Neural cell (in vitro differentiated cells): ENCODE data around the gene SBSN.

Experiments
- CTCF ChIP-seq: fragments of 450-650 bp; IDR thresholded peaks from 2 replicates; pipeline ENCODE4 v1.5.1; 2014; ENCODE audit warnings: antibody characterized with exemption, mild to moderate bottlenecking, moderate library complexity; ENCODE audit not compliant: poor library complexity, severe bottlenecking
- POLR2AphosphoS5 ChIP-seq: IDR thresholded peaks from 2 replicates; pipeline ENCODE4 v1.6.1; 2012
- RAD21 ChIP-seq: fragments of 450-650 bp; conservative IDR thresholded peaks from 2 replicates; pipeline ENCODE4 v1.6.1; 2014; ENCODE audit warnings: antibody characterized with exemption, mild to moderate bottlenecking, moderate library complexity
- TAF1 ChIP-seq: IDR thresholded peaks from 2 replicates; pipeline ENCODE4 v1.6.1; 2012; ENCODE audit warnings: low read depth
- TF ChIP-seq, protein P1 (sequence below): IDR thresholded peaks from 2 replicates; pipeline ENCODE4 v1.6.1; 2012; ENCODE audit warnings: borderline replicate concordance

DNA sequence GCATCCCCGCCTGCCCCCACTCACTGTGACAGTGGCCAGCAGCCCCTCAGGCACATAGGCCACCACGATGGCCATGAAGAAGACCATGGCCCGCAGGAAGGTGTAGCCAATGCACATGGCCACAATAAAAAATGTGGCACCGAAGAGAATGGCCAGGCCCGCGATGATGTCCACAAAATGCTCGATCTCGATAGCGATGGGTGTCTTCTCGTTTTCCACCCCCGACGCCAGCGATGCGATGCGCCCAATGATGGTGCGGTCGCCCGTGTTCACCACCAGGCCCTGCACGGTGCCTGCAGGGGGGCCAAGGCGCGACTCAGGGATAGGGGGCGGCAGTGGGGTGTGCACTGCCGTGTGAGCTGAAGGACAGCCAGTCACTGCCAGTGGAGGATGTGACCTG is 31.7 kb upstream of the SBSN start:
- TF ChIP-seq, protein P1, sequence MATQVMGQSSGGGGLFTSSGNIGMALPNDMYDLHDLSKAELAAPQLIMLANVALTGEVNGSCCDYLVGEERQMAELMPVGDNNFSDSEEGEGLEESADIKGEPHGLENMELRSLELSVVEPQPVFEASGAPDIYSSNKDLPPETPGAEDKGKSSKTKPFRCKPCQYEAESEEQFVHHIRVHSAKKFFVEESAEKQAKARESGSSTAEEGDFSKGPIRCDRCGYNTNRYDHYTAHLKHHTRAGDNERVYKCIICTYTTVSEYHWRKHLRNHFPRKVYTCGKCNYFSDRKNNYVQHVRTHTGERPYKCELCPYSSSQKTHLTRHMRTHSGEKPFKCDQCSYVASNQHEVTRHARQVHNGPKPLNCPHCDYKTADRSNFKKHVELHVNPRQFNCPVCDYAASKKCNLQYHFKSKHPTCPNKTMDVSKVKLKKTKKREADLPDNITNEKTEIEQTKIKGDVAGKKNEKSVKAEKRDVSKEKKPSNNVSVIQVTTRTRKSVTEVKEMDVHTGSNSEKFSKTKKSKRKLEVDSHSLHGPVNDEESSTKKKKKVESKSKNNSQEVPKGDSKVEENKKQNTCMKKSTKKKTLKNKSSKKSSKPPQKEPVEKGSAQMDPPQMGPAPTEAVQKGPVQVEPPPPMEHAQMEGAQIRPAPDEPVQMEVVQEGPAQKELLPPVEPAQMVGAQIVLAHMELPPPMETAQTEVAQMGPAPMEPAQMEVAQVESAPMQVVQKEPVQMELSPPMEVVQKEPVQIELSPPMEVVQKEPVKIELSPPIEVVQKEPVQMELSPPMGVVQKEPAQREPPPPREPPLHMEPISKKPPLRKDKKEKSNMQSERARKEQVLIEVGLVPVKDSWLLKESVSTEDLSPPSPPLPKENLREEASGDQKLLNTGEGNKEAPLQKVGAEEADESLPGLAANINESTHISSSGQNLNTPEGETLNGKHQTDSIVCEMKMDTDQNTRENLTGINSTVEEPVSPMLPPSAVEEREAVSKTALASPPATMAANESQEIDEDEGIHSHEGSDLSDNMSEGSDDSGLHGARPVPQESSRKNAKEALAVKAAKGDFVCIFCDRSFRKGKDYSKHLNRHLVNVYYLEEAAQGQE: no peak
- TF ChIP-seq CTCF: no peak
- TF ChIP-seq TAF1: no peak
- TF ChIP-seq POLR2AphosphoS5: no peak
- TF ChIP-seq RAD21: no peak
